Endothelial cell of umbilical vein (primary cell): ENCODE results near the gene TDRD10.

Experiments
- CTCF ChIP-seq, 2 donors: IDR thresholded peaks; 1 replicate in 1 of 2; 2 replicates in 1 of 2; pipeline ENCODE4 v1.5.1; 2011; ENCODE audit warnings: low read length in 2 of 2, mild to moderate bottlenecking in 2 of 2, moderate library complexity in 2 of 2, control low read depth in 1 of 2, inconsistent platforms in 1 of 2, low read depth in 1 of 2; ENCODE audit not compliant: insufficient read depth in 1 of 2; ENCODE audit errors: extremely low read depth in 1 of 2
- JUN ChIP-seq: IDR thresholded peaks from 2 replicates; pipeline ENCODE4 v1.6.1; 2011; ENCODE audit warnings: borderline replicate concordance, low read depth; ENCODE audit not compliant: insufficient read length, insufficient read depth
- POLR2A ChIP-seq: IDR thresholded peaks from 2 replicates; pipeline ENCODE4 v1.6.1; 2012; ENCODE audit warnings: low read depth, mild to moderate bottlenecking, control low read depth, low read length

GRCh38 chr1:154453161-154453560, 48.9 kb upstream of the TDRD10 start:
- TF ChIP-seq CTCF (IDR thresholded peaks at IDR 0.05; ENCODE audit: extremely low read depth in 1 of 2, insufficient read depth in 1 of 2, low read depth in 1 of 2, low read length in 2 of 2) (no peak), JUN (no peak), POLR2A (no peak)
